NCI-H2196 treated with DMSO at 0.1 percent for 48 hours (cell line): ENCODE data around the gene ANKH.

Experiments used
- DNase-seq: peaks from one replicate; lab custom pipeline; 2025; ENCODE audit not compliant: unreplicated experiment; lab: John Stamatoyannopoulos, UW

Gene ANKH

GRCh38 chr5:14767053-14767452 is 104.5 kb downstream of the ANKH start:
- no peak for DNase-seq

GRCh38 chr5:14766584-14766983 is 105.0 kb downstream of the ANKH start:
- no peak for DNase-seq

- DNase-seq, result no peak
Observed at GRCh38 chr5:14765587-14765986, 106.0 kb downstream of the ANKH start.

- no peak for DNase-seq
Observed at GRCh38 chr5:14762549-14763216, 108.9 kb downstream of the ANKH start.

- DNase-seq, result no peak
Observed at GRCh38 chr5:14760548-14761002, 111.0 kb downstream of the ANKH start.

GRCh38 chr5:14759744-14760547 is 111.6 kb downstream of the ANKH start:
- no peak for DNase-seq

GRCh38 chr5:14757850-14758249 is 113.7 kb downstream of the ANKH start:
- no peak for DNase-seq

GRCh38 chr5:14756478-14756877 is 115.1 kb downstream of the ANKH start:
- DNase-seq, result no peak

- no peak for DNase-seq
Observed at GRCh38 chr5:14753947-14754346, 117.6 kb downstream of the ANKH start.

- no peak for DNase-seq
Observed at GRCh38 chr5:14753292-14753691, 118.3 kb downstream of the ANKH start.

- no peak for DNase-seq
Observed at GRCh38 chr5:14752497-14753071, 119.0 kb downstream of the ANKH start.

- DNase-seq, result no peak
Observed at GRCh38 chr5:14750712-14751111, 120.9 kb downstream of the ANKH start.

GRCh38 chr5:14749579-14750101 is 121.9 kb downstream of the ANKH start:
- DNase-seq, result no peak

GRCh38 chr5:14748180-14748900 is 123.2 kb downstream of the ANKH start:
- DNase-seq, result no peak

GRCh38 chr5:14745753-14746152 is 125.8 kb downstream of the ANKH start:
- DNase-seq, result no peak

GRCh38 chr5:14745188-14745563 is 126.4 kb downstream of the ANKH start:
- no peak for DNase-seq

GRCh38 chr5:14744296-14745187 is 127.0 kb downstream of the ANKH start:
- no peak for DNase-seq

- DNase-seq, result no peak
Observed at GRCh38 chr5:14743601-14744295, 127.8 kb downstream of the ANKH start.

- no peak for DNase-seq
Observed at GRCh38 chr5:14742498-14742897, 129.1 kb downstream of the ANKH start.
